BLaER1 (cell line): ENCODE data around the gene LUC7L3.

Source experiments
- H3K27ac ChIP-seq: shearing (Covaris generic); formaldehyde crosslinking; 2 replicates; pipeline ENCODE4 v1.8.1; 2022
- H3K27me3 ChIP-seq: shearing (Covaris generic); formaldehyde crosslinking; 2 replicates; pipeline ENCODE4 v1.8.1; 2022
- H3K36me3 ChIP-seq: shearing (Covaris generic); formaldehyde crosslinking; 2 replicates; pipeline ENCODE4 v1.8.1; 2022
- H3K4me1 ChIP-seq: shearing (Covaris generic); formaldehyde crosslinking; 2 replicates; pipeline ENCODE4 v1.8.1; 2022
- H3K4me2 ChIP-seq: shearing (Covaris generic); formaldehyde crosslinking; 2 replicates; pipeline ENCODE4 v1.8.1; 2022
- H3K4me3 ChIP-seq: shearing (Covaris generic); formaldehyde crosslinking; 2 replicates; pipeline ENCODE4 v1.8.1; 2022
- H3K9ac ChIP-seq: shearing (Covaris generic); formaldehyde crosslinking; 2 replicates; pipeline ENCODE4 v1.8.1; 2022
- H3K9me3 ChIP-seq: shearing (Covaris generic); formaldehyde crosslinking; 2 replicates; pipeline ENCODE4 v1.8.1; 2022
- H4K20me1 ChIP-seq: shearing (Covaris generic); formaldehyde crosslinking; 2 replicates; pipeline ENCODE4 v1.8.1; 2022
- Cebpa-rat ChIP-seq: shearing (Covaris generic); IDR thresholded peaks from 2 replicates; pipeline ENCODE4 v1.8.1; 2022

LUC7L3 gene

DNA sequence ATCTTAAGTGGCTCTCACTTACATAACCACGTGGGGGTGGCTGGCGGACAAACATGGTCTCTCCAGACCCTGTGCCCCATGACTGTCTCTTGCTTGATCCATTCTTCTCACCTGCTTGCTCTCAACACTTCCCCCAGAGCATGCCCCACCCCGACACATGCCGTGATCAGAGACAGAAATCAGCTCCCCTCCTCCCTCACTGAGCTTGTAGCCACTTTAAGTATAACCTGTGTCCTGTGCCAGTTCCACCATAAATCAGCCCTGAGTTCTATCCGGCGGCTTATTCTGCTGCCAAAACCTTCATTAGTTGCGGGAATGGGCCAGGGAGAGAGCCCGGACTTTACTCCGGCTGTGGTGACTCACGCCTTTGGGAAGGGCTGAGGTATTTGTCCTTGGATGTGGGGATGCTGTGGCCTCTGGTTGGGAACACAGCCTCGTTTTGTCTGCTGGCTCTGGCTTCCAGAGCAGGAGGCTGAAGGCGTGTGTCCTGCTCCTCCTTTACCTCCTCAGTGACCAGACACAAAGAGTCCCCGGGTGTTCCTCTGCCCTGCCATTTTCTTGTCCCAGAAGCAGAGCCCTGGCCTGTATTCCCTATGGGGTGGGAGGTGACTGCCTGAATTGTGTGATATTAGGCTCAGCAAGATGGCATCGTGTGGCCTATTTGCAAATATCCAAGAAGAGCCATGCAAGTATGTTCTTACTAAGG is 32.8 kb upstream of the LUC7L3 start:
- no peak overlapping the region for H3K27ac ChIP-seq
- H3K4me1 ChIP-seq = peaks cover 16% of the 10 kb centered on the region
- no peak overlapping the region for H3K4me3 ChIP-seq
- no peak overlapping the region for H3K4me2 ChIP-seq
- H3K27me3 ChIP-seq = no peaks in the 10 kb centered on the region
- H3K9me3 ChIP-seq = no peaks in the 10 kb centered on the region
- H4K20me1 ChIP-seq = no peaks in the 10 kb centered on the region
- no peak overlapping the region for H3K9ac ChIP-seq
- no peaks in the 10 kb centered on the region for H3K36me3 ChIP-seq
- no peak for TF ChIP-seq Cebpa-rat

DNA sequence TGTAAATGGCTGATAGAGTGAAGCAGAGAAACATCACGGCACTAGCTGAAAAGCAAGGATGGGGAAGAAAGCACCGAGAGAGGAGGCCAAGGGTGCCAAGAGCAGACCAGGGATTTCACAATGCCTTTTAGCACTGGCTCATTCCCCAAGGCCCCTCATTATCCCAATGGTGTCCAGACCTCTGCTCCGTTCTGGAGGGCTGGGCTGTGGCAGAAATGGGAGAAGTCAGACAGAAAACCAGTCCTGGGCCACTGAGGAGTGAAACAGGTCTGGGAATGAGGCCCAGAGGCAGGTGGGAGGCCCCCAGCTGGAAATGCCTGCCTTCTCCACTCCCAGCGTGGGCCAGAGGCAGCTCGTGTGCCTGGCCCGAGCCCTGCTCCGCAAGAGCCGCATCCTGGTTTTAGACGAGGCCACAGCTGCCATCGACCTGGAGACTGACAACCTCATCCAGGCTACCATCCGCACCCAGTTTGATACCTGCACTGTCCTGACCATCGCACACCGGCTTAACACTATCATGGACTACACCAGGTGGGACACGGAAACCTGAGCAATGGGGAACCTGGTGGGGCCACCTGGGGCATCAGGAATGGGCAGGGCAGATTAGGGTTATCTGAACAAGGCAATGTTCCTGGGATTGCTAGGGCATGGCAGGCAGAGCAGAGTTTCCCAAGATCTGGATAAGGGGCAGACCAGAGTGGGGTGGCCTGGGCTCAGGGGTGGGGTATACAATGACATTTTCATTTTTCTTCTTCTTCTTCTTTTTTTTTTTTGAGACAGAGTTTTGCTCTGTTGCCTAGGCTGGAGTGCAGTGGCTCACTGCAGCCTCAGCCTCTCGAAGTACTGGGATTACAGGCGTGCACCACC is 32.0 kb upstream of the LUC7L3 start:
- Histone ChIP-seq H3K9ac (no peak overlapping the region), H3K4me2 (no peak overlapping the region), H3K27ac (no peak overlapping the region), H3K36me3 (peaks cover 7% of the 10 kb centered on the region), H3K27me3 (no peaks in the 10 kb centered on the region), H3K9me3 (no peaks in the 10 kb centered on the region), H3K4me1 (peaks cover 16% of the 10 kb centered on the region), H3K4me3 (no peak overlapping the region), H4K20me1 (0 out of 2 replicates have a peak, but pooled peaks cover 5% of the 10 kb centered on the region)
- TF ChIP-seq Cebpa-rat = no peak

DNA sequence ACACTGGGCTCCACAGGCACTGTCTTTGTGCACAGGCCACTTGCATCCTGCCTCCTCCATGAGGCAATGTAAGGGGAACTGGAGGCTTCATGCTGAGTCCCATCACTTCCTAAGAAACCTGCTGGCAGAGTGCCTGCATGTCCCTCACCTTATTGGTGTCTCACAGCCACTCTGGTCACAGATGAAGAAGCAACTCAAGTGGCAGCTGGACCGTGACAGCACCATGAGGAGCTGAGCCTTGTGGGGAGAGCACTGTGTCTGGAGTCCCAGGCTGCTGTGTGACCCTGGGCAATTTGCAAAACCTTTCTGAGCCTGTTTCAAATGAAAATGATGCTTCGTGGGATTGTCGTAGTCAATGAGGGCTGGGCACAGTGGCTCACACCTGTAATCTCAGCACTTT is 31.2 kb upstream of the LUC7L3 start:
- peaks cover 15% of the 10 kb centered on the region for H3K36me3 ChIP-seq
- peaks cover 16% of the 10 kb centered on the region for H3K4me1 ChIP-seq

DNA sequence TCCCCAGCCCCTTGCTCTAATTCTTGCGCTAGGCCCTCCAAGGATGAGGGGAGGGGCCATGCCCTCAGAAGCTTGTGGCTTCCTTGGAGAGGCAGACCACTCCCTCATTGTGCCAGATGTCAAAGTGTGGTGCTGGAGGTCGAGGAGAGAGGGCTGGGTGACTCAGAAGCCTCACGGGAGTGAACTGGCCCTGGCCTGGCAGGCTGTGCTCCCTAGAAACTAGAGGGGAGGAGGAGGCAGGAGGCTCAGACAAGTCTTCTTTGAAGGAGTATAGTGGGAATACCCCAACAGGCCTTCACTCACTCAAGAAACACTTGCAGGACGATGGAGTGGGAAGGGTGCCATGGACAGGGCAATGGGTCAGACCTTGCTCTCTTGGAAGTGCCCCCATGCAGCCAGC is 30.2 kb upstream of the LUC7L3 start:
- H3K4me1 ChIP-seq = peaks cover 16% of the 10 kb centered on the region
- H3K4me2 ChIP-seq = peak overlapping the region; percentile 27
- H3K4me3 ChIP-seq = no peak overlapping the region

More for the DNA sequence above, 31.2 kb upstream of the LUC7L3 start:
- Histone ChIP-seq H3K27ac (no peak overlapping the region), H3K27me3 (no peaks in the 10 kb centered on the region), H3K4me3 (no peak overlapping the region), H3K9ac (no peak overlapping the region), H3K9me3 (no peaks in the 10 kb centered on the region), H3K4me2 (no peak overlapping the region), H4K20me1 (0 out of 2 replicates have a peak, but pooled peaks cover 9% of the 10 kb centered on the region)
- TF ChIP-seq Cebpa-rat = no peak

DNA sequence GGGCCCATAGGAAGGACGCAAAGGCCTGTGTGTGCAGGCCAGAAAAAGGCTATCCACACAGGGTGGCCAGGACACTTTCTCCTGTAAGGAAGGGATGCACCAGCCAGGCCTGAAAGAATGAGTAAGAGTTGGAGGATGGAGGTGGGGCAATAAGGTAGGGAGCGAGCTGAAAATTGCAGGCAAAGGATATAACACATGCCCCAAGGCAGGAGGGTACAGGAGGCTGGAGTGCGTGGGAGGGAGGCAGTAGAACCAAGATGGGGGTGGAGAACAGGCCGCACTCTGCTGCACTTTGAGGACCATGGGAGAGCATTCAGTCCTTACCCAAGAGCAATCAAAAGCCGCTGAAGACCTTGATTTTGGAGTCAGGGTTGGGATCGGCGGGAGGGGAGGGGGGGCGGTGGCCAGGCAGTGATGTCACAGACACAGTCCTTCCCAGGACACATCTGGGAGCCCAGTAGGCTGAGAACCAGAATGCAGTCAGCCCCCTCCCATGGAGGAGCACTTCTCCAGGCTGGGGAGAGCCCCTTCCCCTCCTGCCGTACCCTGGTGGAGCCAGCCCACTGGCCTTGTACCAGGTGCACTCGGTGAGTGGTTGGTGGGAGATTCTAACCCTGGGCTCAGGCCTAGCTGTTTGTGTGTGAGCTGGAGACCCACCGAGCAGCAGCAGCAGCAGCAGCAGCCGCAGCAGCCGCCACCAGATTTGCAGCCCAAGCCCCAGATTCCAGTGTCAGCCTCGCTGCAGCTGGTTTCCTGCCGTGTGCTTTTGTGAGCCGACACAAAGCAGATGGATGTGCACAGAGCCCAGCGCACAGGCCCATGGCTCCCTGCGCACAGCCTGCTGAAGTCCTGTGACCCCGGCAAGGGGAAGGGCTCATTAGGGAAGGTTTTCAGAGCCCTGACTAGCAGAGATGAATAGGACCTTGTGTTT is 29.2 kb upstream of the LUC7L3 start:
- peaks cover 34% of the 10 kb centered on the region for H3K36me3 ChIP-seq
- no peak overlapping the region for H3K4me3 ChIP-seq
- no peaks in the 10 kb centered on the region for H3K27me3 ChIP-seq
- H3K4me2 ChIP-seq = no peak overlapping the region
- H3K27ac ChIP-seq = no peak overlapping the region
- H3K9ac ChIP-seq = no peak overlapping the region
- TF ChIP-seq Cebpa-rat = no peak
- no peaks in the 10 kb centered on the region for H3K9me3 ChIP-seq
- peaks cover 10% of the 10 kb centered on the region; the same call in 1 of the 2 replicates for H4K20me1 ChIP-seq
- peaks cover 16% of the 10 kb centered on the region for H3K4me1 ChIP-seq

More for the DNA sequence above, 30.2 kb upstream of the LUC7L3 start:
- Histone ChIP-seq H3K27me3 (no peaks in the 10 kb centered on the region), H3K27ac (no peak overlapping the region), H3K9ac (no peak overlapping the region), H4K20me1 (peaks cover 9% of the 10 kb centered on the region; the same call in 1 of the 2 replicates), H3K36me3 (peaks cover 25% of the 10 kb centered on the region), H3K9me3 (no peaks in the 10 kb centered on the region)
- TF ChIP-seq Cebpa-rat = no peak

DNA sequence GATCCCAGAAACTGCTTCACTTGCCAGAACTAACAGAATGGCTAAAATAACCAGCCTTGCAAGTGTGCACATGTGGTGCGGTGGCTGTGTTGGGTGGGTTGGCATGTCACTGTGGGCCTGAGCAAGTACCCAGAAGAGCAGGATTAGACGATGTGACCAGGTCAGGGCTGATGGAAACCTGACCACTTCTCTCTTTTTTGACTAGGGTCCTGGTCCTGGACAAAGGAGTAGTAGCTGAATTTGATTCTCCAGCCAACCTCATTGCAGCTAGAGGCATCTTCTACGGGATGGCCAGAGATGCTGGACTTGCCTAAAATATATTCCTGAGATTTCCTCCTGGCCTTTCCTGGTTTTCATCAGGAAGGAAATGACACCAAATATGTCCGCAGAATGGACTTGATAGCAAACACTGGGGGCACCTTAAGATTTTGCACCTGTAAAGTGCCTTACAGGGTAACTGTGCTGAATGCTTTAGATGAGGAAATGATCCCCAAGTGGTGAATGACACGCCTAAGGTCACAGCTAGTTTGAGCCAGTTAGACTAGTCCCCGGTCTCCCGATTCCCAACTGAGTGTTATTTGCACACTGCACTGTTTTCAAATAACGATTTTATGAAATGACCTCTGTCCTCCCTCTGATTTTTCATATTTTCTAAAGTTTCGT is 28.4 kb upstream of the LUC7L3 start:
- no peak for TF ChIP-seq Cebpa-rat
- peaks cover 16% of the 10 kb centered on the region for H3K4me1 ChIP-seq
- peaks cover 41% of the 10 kb centered on the region for H3K36me3 ChIP-seq

DNA sequence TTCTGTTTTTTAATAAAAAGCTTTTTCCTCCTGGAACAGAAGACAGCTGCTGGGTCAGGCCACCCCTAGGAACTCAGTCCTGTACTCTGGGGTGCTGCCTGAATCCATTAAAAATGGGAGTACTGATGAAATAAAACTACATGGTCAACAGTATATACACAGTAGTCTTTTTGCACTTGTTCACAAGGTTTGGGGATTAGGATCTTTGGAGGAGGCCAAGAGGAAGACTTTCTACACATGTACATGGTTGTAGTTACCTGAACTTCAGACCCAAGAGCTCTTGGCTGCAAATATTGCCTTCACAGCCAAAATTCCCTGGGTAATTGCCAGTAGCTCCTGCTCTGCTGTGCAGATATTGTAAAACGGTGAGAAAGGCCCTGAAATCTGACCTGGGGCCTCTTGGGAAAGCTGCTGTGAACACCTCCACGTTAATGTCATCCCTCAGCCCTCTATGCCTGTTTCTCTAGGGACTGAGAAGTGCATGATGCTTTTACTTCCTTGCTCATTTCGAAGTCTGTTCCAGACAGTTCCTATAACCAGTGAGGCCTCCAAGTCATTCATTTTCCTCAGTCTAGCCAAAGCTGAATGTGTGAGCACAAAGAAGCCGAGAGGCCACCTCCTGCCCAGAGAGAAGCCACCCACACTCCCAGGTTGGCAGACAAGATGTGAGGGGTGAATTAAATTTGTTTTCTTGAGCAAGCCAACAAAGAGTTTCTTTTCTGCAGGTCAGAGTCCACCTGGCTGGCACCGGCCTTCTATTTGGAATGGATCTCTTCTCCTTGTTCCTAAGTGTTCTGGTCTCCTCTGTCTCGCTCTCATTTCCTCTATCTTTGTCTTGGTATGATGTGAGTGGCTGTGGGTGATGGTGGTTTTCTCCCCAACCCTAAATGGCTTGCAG is 27.6 kb upstream of the LUC7L3 start:
- peaks cover 49% of the 10 kb centered on the region for H3K36me3 ChIP-seq
- H4K20me1 ChIP-seq = peaks cover 20% of the 10 kb centered on the region
- no peak overlapping the region for H3K4me3 ChIP-seq
- H3K27ac ChIP-seq = no peak overlapping the region
- no peak overlapping the region for H3K9ac ChIP-seq
- no peak for TF ChIP-seq Cebpa-rat
- peaks cover 16% of the 10 kb centered on the region for H3K4me1 ChIP-seq
- no peaks in the 10 kb centered on the region for H3K9me3 ChIP-seq
- no peaks in the 10 kb centered on the region for H3K27me3 ChIP-seq
- H3K4me2 ChIP-seq = no peak overlapping the region

More for the DNA sequence above, 28.4 kb upstream of the LUC7L3 start:
- Histone ChIP-seq H3K4me2 (no peak overlapping the region), H3K4me3 (no peak overlapping the region), H3K9me3 (no peaks in the 10 kb centered on the region), H3K27ac (no peak overlapping the region), H3K9ac (no peak overlapping the region), H4K20me1 (peaks cover 18% of the 10 kb centered on the region), H3K27me3 (no peaks in the 10 kb centered on the region)

DNA sequence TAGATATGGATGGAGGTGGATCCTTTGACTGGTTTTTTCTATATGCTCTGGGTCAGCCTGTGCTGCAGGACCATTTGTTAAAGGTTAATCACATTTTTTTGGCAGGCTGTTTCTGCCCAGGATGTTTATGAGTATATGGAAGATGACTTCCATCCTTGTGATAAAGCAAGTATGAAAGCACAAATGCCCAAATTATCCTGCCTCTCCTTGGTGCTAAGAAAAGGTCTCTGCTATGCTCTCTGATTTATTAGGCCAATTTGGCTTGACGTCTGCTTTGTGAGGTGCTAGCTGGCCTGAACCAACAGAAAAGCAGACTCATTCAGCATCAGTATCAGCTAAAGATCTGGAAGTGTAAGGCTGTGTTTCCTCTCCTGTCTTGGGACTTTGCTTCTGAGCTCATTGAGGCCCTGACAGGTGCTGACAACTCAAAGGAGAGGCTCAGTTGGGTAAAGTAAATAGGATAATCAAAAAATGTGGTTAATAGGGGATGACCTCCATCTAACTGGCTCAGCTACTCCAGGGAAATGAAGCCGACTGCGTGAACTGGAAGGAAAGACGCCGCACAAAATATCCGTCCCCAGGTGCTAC is 26.9 kb upstream of the LUC7L3 start:
- no peak overlapping the region for H3K9ac ChIP-seq
- no peak overlapping the region for H3K4me2 ChIP-seq
- no peak overlapping the region for H3K4me3 ChIP-seq
- H3K9me3 ChIP-seq = no peaks in the 10 kb centered on the region
- H3K27me3 ChIP-seq = no peaks in the 10 kb centered on the region
- peaks cover 16% of the 10 kb centered on the region for H3K4me1 ChIP-seq
- peaks cover 57% of the 10 kb centered on the region for H3K36me3 ChIP-seq
- peaks cover 26% of the 10 kb centered on the region for H4K20me1 ChIP-seq
- H3K27ac ChIP-seq = no peak overlapping the region
- TF ChIP-seq Cebpa-rat = no peak
